Neural cell (in vitro differentiated cells): Measurements from ENCODE around the gene KIRREL3. TPM values are rescaled to one million over a fixed set of nuclear protein-coding genes. Genes with fewer than 3 reads are reported as not detected.

Experiments
- H2AFZ ChIP-seq: fragments of 200-600, 300-800 bp; sonication (generic), shearing (Covaris generic); 2 replicates; pipeline ENCODE4 v1.6.0; 2014; ENCODE audit warnings: low read depth, mild to moderate bottlenecking, antibody characterized with exemption, low read length, moderate library complexity
- H3F3A ChIP-seq: fragments of 200-600 bp; shearing (Covaris generic); 2 replicates; pipeline ENCODE4 v1.6.1; 2016; ENCODE audit warnings: mild to moderate bottlenecking, moderate library complexity, mixed read lengths, antibody characterized with exemption, low read length; ENCODE audit not compliant: insufficient read depth, poor library complexity, severe bottlenecking
- H3K27ac ChIP-seq: fragments of 200-600, 300-800 bp; sonication (generic), shearing (Covaris generic); 2 replicates; pipeline ENCODE4 v1.5.1; 2014; ENCODE audit warnings: mild to moderate bottlenecking, low read length, moderate library complexity
- H3K27me3 ChIP-seq: fragments of 300-800, 200-600 bp; sonication (generic), shearing (Covaris generic); 2 replicates; pipeline ENCODE4 v1.6.0; 2014; ENCODE audit warnings: mild to moderate bottlenecking, low read depth, low read length, moderate library complexity; ENCODE audit not compliant: insufficient read depth
- H3K36me3 ChIP-seq: fragments of 300-800, 200-600 bp; sonication (generic), shearing (Covaris generic); 2 replicates; pipeline ENCODE4 v1.5.1; 2014; ENCODE audit warnings: mild to moderate bottlenecking, antibody characterized with exemption, low read length, moderate library complexity; ENCODE audit not compliant: insufficient read depth
- H3K4me2 ChIP-seq: fragments of 300-800, 200-600 bp; sonication (generic), shearing (Covaris generic); 2 replicates; pipeline ENCODE4 v1.6.0; 2014; ENCODE audit warnings: mild to moderate bottlenecking, low read length
- H3K4me3 ChIP-seq: fragments of 300-800, 200-600 bp; sonication (generic), shearing (Covaris generic); 2 replicates; pipeline ENCODE4 v1.5.1; 2014; ENCODE audit warnings: mild to moderate bottlenecking, low read length, moderate library complexity
- H3K79me2 ChIP-seq: fragments of 200-600 bp; shearing (Covaris generic); replicated peaks from 2 replicates; pipeline ENCODE4 v1.6.0; 2014; ENCODE audit warnings: mild to moderate bottlenecking, low read length, moderate library complexity; ENCODE audit not compliant: insufficient read depth
- H3K9ac ChIP-seq: fragments of 300-800, 200-600 bp; sonication (generic), shearing (Covaris generic); 2 replicates; pipeline ENCODE4 v1.6.1; 2016; ENCODE audit warnings: mild to moderate bottlenecking, low read length, mixed read lengths
- H3K9me2 ChIP-seq: fragments of 200-600 bp; shearing (Covaris generic); 2 replicates; pipeline ENCODE4 v1.6.1; 2016; ENCODE audit warnings: mild to moderate bottlenecking, low read length, mixed read lengths; ENCODE audit not compliant: insufficient read depth
- H3K9me3 ChIP-seq: fragments of 200-600, 300-800 bp; sonication (generic), shearing (Covaris generic); 2 replicates; pipeline ENCODE4 v1.6.1; 2016; ENCODE audit warnings: mild to moderate bottlenecking, mixed run types, low read length, moderate library complexity, mixed read lengths
- H4K20me1 ChIP-seq: fragments of 200-600 bp; shearing (Covaris generic); 2 replicates; pipeline ENCODE4 v1.6.1; 2016; ENCODE audit warnings: mild to moderate bottlenecking, mixed run types; ENCODE audit not compliant: insufficient read depth
- EP300 ChIP-seq: fragments of 450-650 bp; conservative IDR thresholded peaks from 2 replicates; pipeline ENCODE4 v1.6.1; 2014; ENCODE audit warnings: antibody characterized with exemption, mild to moderate bottlenecking, moderate library complexity; ENCODE audit not compliant: poor library complexity, severe bottlenecking
- EZH2 ChIP-seq: fragments of 200-600, 300-800 bp; shearing (Covaris generic), sonication (generic); IDR thresholded peaks from 2 replicates; pipeline ENCODE4 v1.6.1; 2014; ENCODE audit warnings: antibody characterized with exemption, low read length, borderline replicate concordance, mild to moderate bottlenecking; ENCODE audit not compliant: insufficient read depth, poor library complexity, severe bottlenecking
- MXI1 ChIP-seq: fragments of 450-650 bp; conservative IDR thresholded peaks from 2 replicates; pipeline ENCODE4 v1.6.1; 2014; ENCODE audit warnings: antibody characterized with exemption, mild to moderate bottlenecking; ENCODE audit not compliant: poor library complexity, severe bottlenecking
- POLR2AphosphoS5 ChIP-seq: IDR thresholded peaks from 2 replicates; pipeline ENCODE4 v1.6.1; 2012
- RAD21 ChIP-seq: fragments of 450-650 bp; conservative IDR thresholded peaks from 2 replicates; pipeline ENCODE4 v1.6.1; 2014; ENCODE audit warnings: antibody characterized with exemption, mild to moderate bottlenecking, moderate library complexity
- SMC3 ChIP-seq: fragments of 450-650 bp; conservative IDR thresholded peaks from 2 replicates; pipeline ENCODE4 v1.6.1; 2014; ENCODE audit warnings: antibody characterized with exemption, mild to moderate bottlenecking, moderate library complexity; ENCODE audit not compliant: poor library complexity
- TAF1 ChIP-seq: IDR thresholded peaks from 2 replicates; pipeline ENCODE4 v1.6.1; 2012; ENCODE audit warnings: low read depth
- polyA plus RNA-seq: library from polyadenylated mRNA; depleted of rRNA; stranded (reverse); fragments of >200 nt; gene quantifications from 2 replicates; pipeline ENCODE4 v1.2.3, GENCODE V29; 2014
- TF ChIP-seq, protein P1 (sequence below): IDR thresholded peaks from 2 replicates; pipeline ENCODE4 v1.6.1; 2012; ENCODE audit warnings: borderline replicate concordance
- TF ChIP-seq, protein P2 (sequence below): fragments of 450-650 bp; IDR thresholded peaks from 2 replicates; pipeline ENCODE4 v1.5.1; 2014; ENCODE audit warnings: antibody characterized with exemption, mild to moderate bottlenecking, moderate library complexity; ENCODE audit not compliant: poor library complexity, severe bottlenecking

KIRREL3 gene
- polyA plus RNA-seq, 1 donor from 2014 or later = 23.8 TPM

DNA sequence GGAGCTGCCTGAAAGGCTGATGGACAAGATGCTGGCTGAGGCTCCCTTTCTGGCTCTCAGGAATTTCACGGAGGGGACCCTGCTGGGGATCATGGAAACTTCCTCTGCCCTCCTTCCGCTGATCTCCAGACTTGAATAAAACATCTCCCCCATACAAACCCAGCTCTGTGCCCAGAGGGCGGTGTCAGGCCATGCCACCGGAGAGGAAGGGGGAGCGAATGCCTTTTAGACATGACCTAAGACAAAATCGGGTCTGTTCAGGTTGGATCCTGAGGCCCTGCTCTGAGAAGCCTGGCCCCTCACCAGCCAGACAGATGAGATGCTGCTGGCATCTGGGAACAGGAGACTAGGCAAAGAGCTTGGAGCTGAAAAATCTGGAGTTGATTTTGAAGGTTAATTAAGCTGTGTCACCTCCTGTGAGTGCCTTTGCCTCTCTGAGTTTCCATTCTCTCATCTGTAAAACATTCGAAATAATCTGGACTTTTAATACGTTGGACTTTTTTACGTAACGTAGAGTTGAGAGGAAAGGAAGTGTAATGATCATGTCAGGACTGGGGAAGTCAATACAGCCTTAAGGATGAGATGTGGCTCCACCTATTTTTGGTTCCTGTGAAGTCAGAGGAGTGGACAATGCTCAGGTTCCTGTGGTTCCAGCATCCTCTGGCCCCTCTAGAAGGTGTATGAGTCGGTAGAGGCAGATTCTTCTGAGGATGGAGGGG is 481.4 kb downstream of the KIRREL3 start:
- no peak overlapping the region for H3K9ac ChIP-seq
- H3K27ac ChIP-seq = no peak overlapping the region
- H3K79me2 ChIP-seq = no peaks in the 10 kb centered on the region
- H3K4me3 ChIP-seq = no peak overlapping the region
- no peak overlapping the region for H3K4me2 ChIP-seq
- H3K36me3 ChIP-seq = no peaks in the 10 kb centered on the region
- no peaks in the 10 kb centered on the region for H3K9me3 ChIP-seq
- TF ChIP-seq, protein P1, sequence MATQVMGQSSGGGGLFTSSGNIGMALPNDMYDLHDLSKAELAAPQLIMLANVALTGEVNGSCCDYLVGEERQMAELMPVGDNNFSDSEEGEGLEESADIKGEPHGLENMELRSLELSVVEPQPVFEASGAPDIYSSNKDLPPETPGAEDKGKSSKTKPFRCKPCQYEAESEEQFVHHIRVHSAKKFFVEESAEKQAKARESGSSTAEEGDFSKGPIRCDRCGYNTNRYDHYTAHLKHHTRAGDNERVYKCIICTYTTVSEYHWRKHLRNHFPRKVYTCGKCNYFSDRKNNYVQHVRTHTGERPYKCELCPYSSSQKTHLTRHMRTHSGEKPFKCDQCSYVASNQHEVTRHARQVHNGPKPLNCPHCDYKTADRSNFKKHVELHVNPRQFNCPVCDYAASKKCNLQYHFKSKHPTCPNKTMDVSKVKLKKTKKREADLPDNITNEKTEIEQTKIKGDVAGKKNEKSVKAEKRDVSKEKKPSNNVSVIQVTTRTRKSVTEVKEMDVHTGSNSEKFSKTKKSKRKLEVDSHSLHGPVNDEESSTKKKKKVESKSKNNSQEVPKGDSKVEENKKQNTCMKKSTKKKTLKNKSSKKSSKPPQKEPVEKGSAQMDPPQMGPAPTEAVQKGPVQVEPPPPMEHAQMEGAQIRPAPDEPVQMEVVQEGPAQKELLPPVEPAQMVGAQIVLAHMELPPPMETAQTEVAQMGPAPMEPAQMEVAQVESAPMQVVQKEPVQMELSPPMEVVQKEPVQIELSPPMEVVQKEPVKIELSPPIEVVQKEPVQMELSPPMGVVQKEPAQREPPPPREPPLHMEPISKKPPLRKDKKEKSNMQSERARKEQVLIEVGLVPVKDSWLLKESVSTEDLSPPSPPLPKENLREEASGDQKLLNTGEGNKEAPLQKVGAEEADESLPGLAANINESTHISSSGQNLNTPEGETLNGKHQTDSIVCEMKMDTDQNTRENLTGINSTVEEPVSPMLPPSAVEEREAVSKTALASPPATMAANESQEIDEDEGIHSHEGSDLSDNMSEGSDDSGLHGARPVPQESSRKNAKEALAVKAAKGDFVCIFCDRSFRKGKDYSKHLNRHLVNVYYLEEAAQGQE = no peak
- TF ChIP-seq POLR2AphosphoS5 (no peak), SMC3 (no peak), MXI1 (no peak), EP300 (no peak), EZH2 (no peak), TAF1 (no peak)
- H3K9me2 ChIP-seq = no peaks in the 10 kb centered on the region
- no peaks in the 10 kb centered on the region for H3F3A ChIP-seq
- H3K27me3 ChIP-seq = no peaks in the 10 kb centered on the region
- no peaks in the 10 kb centered on the region for H4K20me1 ChIP-seq
- no peak overlapping the region for H2AFZ ChIP-seq

DNA sequence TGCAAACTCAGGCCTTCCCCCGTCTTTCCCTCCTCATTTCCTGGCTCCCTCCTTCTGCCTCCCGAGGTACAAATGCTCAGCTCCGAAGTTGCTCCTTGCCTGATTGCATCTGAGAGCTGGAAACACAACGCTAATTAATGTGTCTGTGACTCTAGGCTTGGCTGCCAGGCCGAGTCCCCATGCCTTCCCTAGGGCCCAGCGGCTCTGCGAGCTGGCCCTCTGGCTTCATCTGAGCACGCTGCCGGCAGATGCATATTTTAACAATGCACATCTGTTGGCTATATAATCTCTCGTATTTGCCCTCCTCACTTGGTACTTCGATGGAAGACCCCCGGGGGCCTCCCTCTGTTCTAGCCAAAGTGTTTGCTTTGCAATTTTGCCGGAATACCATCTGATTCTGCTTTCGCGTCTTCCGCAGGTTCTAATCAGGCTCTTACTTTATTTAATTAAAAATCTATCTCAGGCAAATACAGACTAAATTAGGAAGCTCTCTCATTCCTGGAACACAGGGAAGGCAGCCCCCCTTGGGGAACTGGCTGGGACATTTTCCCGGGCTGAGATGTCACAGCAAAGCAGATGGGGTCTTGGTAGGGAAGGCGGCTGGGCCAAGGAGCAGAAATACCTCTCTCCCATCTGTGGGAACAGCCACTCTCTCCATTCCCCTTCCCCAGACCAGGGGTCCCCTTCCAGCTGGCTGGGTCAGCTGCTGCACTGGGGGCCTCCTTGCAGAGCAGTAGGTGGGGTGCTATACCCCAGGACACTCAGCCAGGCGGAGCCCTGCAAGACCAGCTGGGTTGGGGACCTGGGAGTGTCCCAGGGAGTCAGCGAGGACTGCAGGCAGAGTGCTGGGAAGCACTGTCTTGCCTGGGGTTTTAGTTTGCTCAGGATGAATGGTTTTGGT is 482.2 kb downstream of the KIRREL3 start:
- Histone ChIP-seq H3K36me3 (no peaks in the 10 kb centered on the region), H3K27me3 (no peaks in the 10 kb centered on the region), H3F3A (no peaks in the 10 kb centered on the region), H4K20me1 (no peaks in the 10 kb centered on the region), H3K9ac (no peak overlapping the region), H3K9me2 (no peaks in the 10 kb centered on the region), H3K4me2 (no peak overlapping the region), H3K27ac (no peak overlapping the region), H3K9me3 (no peaks in the 10 kb centered on the region), H2AFZ (no peak overlapping the region), H3K4me3 (no peak overlapping the region), H3K79me2 (no peaks in the 10 kb centered on the region)
- TF ChIP-seq EZH2 = no peak
- TF ChIP-seq, protein P1 = no peak
- TF ChIP-seq SMC3 = no peak
- TF ChIP-seq RAD21 = no peak
- TF ChIP-seq, protein P2, sequence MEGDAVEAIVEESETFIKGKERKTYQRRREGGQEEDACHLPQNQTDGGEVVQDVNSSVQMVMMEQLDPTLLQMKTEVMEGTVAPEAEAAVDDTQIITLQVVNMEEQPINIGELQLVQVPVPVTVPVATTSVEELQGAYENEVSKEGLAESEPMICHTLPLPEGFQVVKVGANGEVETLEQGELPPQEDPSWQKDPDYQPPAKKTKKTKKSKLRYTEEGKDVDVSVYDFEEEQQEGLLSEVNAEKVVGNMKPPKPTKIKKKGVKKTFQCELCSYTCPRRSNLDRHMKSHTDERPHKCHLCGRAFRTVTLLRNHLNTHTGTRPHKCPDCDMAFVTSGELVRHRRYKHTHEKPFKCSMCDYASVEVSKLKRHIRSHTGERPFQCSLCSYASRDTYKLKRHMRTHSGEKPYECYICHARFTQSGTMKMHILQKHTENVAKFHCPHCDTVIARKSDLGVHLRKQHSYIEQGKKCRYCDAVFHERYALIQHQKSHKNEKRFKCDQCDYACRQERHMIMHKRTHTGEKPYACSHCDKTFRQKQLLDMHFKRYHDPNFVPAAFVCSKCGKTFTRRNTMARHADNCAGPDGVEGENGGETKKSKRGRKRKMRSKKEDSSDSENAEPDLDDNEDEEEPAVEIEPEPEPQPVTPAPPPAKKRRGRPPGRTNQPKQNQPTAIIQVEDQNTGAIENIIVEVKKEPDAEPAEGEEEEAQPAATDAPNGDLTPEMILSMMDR = no peak
- no peak for TF ChIP-seq EP300
- TF ChIP-seq TAF1 = no peak
- no peak for TF ChIP-seq MXI1
- TF ChIP-seq POLR2AphosphoS5 = no peak
